ENCODE results near the gene PTGDR. TPM values are rescaled to one million over a fixed set of nuclear protein-coding genes. Genes with fewer than 3 reads are reported as not detected.

The PTGDR gene
- total and polyA plus RNA-seq, 12 donors = 0.06 to 3.5 (median 0.47) TPM; not detected in 2

GRCh38 chr14:52325630-52326029 lies 58.1 kb downstream of the PTGDR start:
- TF ChIP-seq CTCF (IDR thresholded peaks at IDR 0.05) (no peak), POLR2A (IDR thresholded peaks at IDR 0.05) (no peak)
- Histone ChIP-seq H3K36me3 (replicated peaks in 1 of 2) (no peaks in the 10 kb centered on the region), H3K4me3 (no peak overlapping the region), H3K27me3 (no peaks in the 10 kb centered on the region), H3K4me1 (replicated peaks in 1 of 2) (peaks cover 0 to 14% of the 10 kb centered on the region in 2 donors), H3K9me3 (replicated peaks in 1 of 3) (no peaks in the 10 kb centered on the region), H3K27ac (no peak overlapping the region)
- DNase-seq = no peak
- WGBS, 4 donors = 83 to 96% (median 84%) methylated on average over 3 of the region's 3 CpGs
- intact Hi-C loops (cut with DNase I) = no loop called here

Other genes with a start within 250 kb of the PTGDR start
- 10 to 100 TPM; 19.1 to 61.3 (median 38.8) TPM for gene NID2, start 198.6 kb upstream of the PTGDR start, total RNA-seq
- 10 to 100 TPM in 2 of 3 donors, 1 to 10 TPM in 1; 7.2 to 22.7 (median 15.3) TPM for gene NID2, start 198.6 kb upstream of the PTGDR start, polyA plus RNA-seq
- 1 to 10 TPM in 6 of 9 donors, under 1 TPM in 2, not detected in 1; 0.18 to 2.9 (median 1.7) TPM for gene PTGER2, start 46.6 kb downstream of the PTGDR start, total RNA-seq
- 1 to 10 TPM; 1.2 to 1.4 (median 1.2) TPM for gene PTGER2, start 46.6 kb downstream of the PTGDR start, polyA plus RNA-seq